Lung (tissue), 12 donors: ENCODE measurements around the gene GASK1B. TPM values are rescaled to one million over a fixed set of nuclear protein-coding genes. Genes with fewer than 3 reads are reported as not detected.

Experiments used
- ATAC-seq: fragments of 200-7000 bp; cut with Tn5 transposase; one replicate; pipeline ENCODE4 v1.9.1; 2020; ENCODE audit warnings: moderate number of reproducible peaks; ENCODE audit not compliant: insufficient read depth, low FRiP score
- DNase-seq, 3 donors: peaks; one replicate each; pipeline ENCODE4 v3.0.0-alpha.2; 2013 to 2017
- H3K27ac ChIP-seq, 2 donors: one replicate each; pipeline ENCODE4 v1.5.1; 2013; ENCODE audit warnings: mild to moderate bottlenecking in 2 of 2, moderate library complexity in 2 of 2, control low read depth in 1 of 2, inconsistent platforms in 1 of 2, low read depth in 1 of 2, low read length in 1 of 2
- H3K27me3 ChIP-seq, 3 donors: one replicate each; pipeline ENCODE4 v1.5.1; 2013; ENCODE audit warnings: low read length in 2 of 3; ENCODE audit not compliant: control insufficient read depth in 3 of 3, insufficient read depth in 3 of 3
- H3K36me3 ChIP-seq, 4 donors: one replicate each; pipeline ENCODE4 v1.5.1; 2013; ENCODE audit warnings: low read length in 4 of 4, mild to moderate bottlenecking in 1 of 4, moderate library complexity in 1 of 4; ENCODE audit not compliant: control insufficient read depth in 4 of 4, insufficient read depth in 4 of 4
- H3K4me1 ChIP-seq, 5 donors: one replicate each; pipeline ENCODE4 v1.5.1; 2013; ENCODE audit warnings: low read length in 5 of 5, mild to moderate bottlenecking in 2 of 5, moderate library complexity in 1 of 5; ENCODE audit not compliant: control insufficient read depth in 5 of 5, insufficient read depth in 5 of 5
- H3K4me3 ChIP-seq: one replicate; pipeline ENCODE4 v1.5.1; 2013; ENCODE audit warnings: mild to moderate bottlenecking, control low read depth, moderate library complexity
- H3K9ac ChIP-seq, 2 donors: one replicate each; pipeline ENCODE4 v1.5.1; 2013; ENCODE audit warnings: low read length in 2 of 2, control low read depth in 1 of 2; ENCODE audit not compliant: insufficient read depth in 1 of 2
- H3K9me3 ChIP-seq, 4 donors: one replicate each; pipeline ENCODE4 v1.5.1; 2013; ENCODE audit warnings: low read length in 3 of 4, mild to moderate bottlenecking in 1 of 4, moderate library complexity in 1 of 4; ENCODE audit not compliant: control insufficient read depth in 4 of 4, insufficient read depth in 3 of 4
- CTCF ChIP-seq: IDR thresholded peaks from 2 replicates; pipeline ENCODE4 v1.5.1; 2012; ENCODE audit warnings: mild to moderate bottlenecking; ENCODE audit errors: control extremely low read depth, extremely low read depth
- WGBS, 2 donors: extraction: QIAGEN DNeasy Blood & Tissue Kit; methylation state at CpG; one replicate each; pipeline ENCODE4 v1.1.7; 2013; 5-methylcytosine and 5-hydroxymethylcytosine counted together
- polyA plus RNA-seq, 2 donors: library from polyadenylated mRNA; stranded (reverse); fragments of 200-250 nt; gene quantifications; one replicate each; pipeline ENCODE4 v1.2.1, GENCODE V29; 2013
- total RNA-seq, 2 donors: library from RNA; depleted of rRNA in 1 of 2; stranded (reverse); fragments of >200 nt in 1 of 2; gene quantifications; one replicate each; pipeline ENCODE4 v1.2.1, GENCODE V29; 2014 to 2021
- donor health status: control.
- donor health status: control.
- donor health status: Bipolar disorder and iron deficiency.
- donor health status: healthy.
- donor health status: DM: yes; HTN: yes; CAD: no.

Gene GASK1B
- total and polyA plus RNA-seq, 4 donors, result 3.2 to 36.6 (median 30.2) TPM

DNA sequence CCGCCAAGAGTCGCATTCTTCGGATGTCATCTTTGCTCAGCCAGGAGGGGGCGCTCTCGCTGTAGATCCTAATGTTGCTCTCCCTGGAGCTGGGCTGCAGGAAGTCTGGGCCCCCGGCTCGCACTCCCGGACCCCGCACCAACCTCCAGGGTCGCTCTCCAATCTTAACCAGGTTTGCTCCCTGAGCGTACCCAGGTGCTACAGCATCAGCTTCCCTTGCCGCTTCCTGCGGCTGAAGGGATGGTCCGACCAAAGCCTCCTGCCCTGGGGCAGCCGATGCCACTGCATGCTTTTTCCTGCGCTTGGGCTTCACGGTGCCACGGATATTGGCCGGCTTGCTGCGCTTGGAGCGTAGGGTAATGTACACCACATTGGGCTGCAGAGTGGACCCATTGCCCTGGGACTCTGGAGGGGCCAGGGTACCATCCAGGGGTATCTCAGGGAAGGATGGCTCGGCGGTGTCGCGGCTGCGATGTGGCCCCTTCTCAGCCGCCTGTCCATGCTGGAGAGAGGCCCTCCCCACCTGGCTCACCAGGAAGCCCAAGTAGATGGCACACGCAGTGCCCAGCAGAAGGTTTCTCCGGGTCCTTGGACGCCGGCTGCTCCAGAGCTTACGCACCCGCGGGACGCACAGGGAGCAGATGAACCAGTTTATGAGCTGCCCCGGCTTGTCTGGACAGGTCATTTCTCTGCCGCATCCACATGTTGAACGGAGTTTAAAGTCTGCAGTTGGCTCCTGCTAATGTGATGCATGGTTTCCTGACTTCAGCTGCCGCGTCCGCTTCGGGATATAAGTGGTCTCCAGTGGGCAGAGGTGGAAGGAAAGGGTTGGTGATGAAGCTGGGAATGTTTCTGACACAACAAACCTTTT lies 1.9 kb downstream of the GASK1B start:
- no peaks in the 10 kb centered on the region for H3K27me3 ChIP-seq
- H3K4me1 ChIP-seq, result peaks cover 0 to 17% (median 9%) of the 10 kb centered on the region in 5 donors
- no peak overlapping the region for H3K9ac ChIP-seq
- ATAC-seq (peak; percentile 63), DNase-seq (peak in 2 of 3 donors; percentile 17 to 32)
- 32 to 38% methylated on average over 42 of the region's 42 CpGs for WGBS, 2 donors
- TF ChIP-seq CTCF, result no peak
- no peaks in the 10 kb centered on the region for H3K9me3 ChIP-seq
- H3K36me3 ChIP-seq, result no peaks in the 10 kb centered on the region
- peak overlapping the region; percentile 23 to 78 for H3K27ac ChIP-seq
- peak overlapping the region; percentile 2 for H3K4me3 ChIP-seq

GRCh38 chr4:158169931-158170690 lies 2.7 kb downstream of the GASK1B start:
- ATAC-seq (peak; percentile 21), DNase-seq (peak in 2 of 3 donors; percentile 63 to 64)
- Histone ChIP-seq H3K9me3 (no peaks in the 10 kb centered on the region), H3K27ac (peak overlapping the region; percentile 67 to 78), H3K9ac (no peak overlapping the region), H3K27me3 (no peaks in the 10 kb centered on the region), H3K4me3 (peak overlapping the region; percentile 3), H3K36me3 (no peaks in the 10 kb centered on the region), H3K4me1 (peaks cover 0 to 16% (median 9%) of the 10 kb centered on the region in 5 donors)
- WGBS, 2 donors, result 35 to 41% methylated on average over 18 of the region's 18 CpGs
- no peak for TF ChIP-seq CTCF

DNA sequence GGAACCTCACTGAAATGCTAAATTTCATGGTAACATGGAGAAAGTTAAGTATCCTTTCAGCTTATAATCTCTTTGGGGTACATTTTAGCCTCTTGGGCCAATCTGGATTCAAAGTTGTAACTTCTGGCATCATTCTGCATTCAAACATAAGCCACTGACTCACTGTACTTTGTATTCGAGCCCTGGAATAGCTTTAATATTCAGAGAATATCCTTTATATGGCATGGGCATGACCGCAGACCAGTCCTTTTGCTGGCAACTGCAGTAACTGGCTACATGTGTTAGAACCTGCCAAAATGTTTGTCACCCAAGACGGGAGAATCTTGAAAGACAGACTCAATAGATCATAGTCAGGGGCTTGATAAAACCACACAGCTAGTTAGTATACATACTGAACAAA lies 3.3 kb downstream of the GASK1B start:
- DNase-seq (no peak), ATAC-seq (no peak)
- Histone ChIP-seq H3K36me3 (no peaks in the 10 kb centered on the region), H3K27ac (peak overlapping the region in 1 of 2 donors; percentile 78), H3K4me1 (peaks cover 0 to 16% (median 9%) of the 10 kb centered on the region in 5 donors), H3K9me3 (no peaks in the 10 kb centered on the region), H3K27me3 (no peaks in the 10 kb centered on the region), H3K4me3 (no peak overlapping the region), H3K9ac (no peak overlapping the region)
- 39 to 44% methylated on average over 3 of the region's 3 CpGs for WGBS, 2 donors
- TF ChIP-seq CTCF, result no peak
